ENCODE measurements around the gene OPN3.

GRCh38 chr1:241642593-241642944 is 2.4 kb upstream of the OPN3 start:
- TF ChIP-seq EZH2 (IDR thresholded peaks at IDR 0.05; ENCODE audit: low read length) (no peak), CTCF (optimal IDR thresholded peaks at IDR 0.05 in 1 of 3, IDR thresholded peaks at IDR 0.05 in 1 of 3, conservative IDR thresholded peaks at IDR 0.05 in 1 of 3; ENCODE audit: extremely low read depth in 1 of 3, insufficient read depth in 2 of 3, low read length in 3 of 3) (no peak)

Data from keratinocyte (primary cell).